ENCODE data around the gene PTPDC1. TPM values are rescaled to one million over a fixed set of nuclear protein-coding genes. Genes with fewer than 3 reads are reported as not detected.

PTPDC1 gene
- total and polyA plus RNA-seq, 2 of the 8 experiments (the other 6 are each of a cell fraction or from before 2014, with no cell fraction given), result 4.1 to 7.3 TPM

DNA sequence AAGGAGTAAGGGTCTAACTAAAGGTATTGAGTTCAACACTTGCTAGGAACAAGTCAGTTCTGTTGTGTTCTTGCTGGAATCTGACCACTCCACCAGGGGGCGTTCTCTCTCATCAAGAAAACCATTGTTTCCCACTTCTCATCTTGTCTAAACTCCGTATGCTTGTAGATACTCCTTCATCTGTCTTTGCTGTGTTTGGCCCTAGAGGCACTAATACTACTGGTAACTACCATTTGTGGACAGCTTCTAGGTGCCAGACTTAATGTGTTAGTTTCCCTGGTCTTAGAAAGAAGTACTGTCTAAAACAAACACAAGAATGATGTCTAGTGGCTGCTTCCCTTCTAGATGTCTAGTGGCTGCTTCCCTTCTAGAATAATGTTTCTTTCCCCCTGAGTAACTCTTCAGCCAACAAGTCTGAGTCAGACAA, 18.7 kb upstream of the PTPDC1 start:
- Histone ChIP-seq H3K9me3 (ENCODE audit: insufficient read depth in 2 of 2, low read depth in 1 of 2, low read length in 1 of 2) (peaks cover 8 to 15% of the 10 kb centered on the region in 2 experiments; a peak in 3 of 4 replicates), H2BK12ac (ENCODE audit: low read depth, low read length) (no peak overlapping the region), H3K79me1 (ENCODE audit: low read depth, low read length) (no peaks in the 10 kb centered on the region), H3K56ac (replicated peaks; ENCODE audit: insufficient read length, low read depth, low read length) (no peak overlapping the region), H2BK120ac (replicated peaks; ENCODE audit: low read depth, low read length) (no peak overlapping the region), H3K79me2 (ENCODE audit: control insufficient read depth in 1 of 2, insufficient read depth in 2 of 2, low read length in 2 of 2) (no peaks in the 10 kb centered on the region), H4K91ac (replicated peaks; ENCODE audit: insufficient read length, low read length) (no peak overlapping the region), H2BK20ac (ENCODE audit: low read length) (no peak overlapping the region), H3K18ac (ENCODE audit: extremely low read depth, low read length) (no peak overlapping the region), H3K4me2 (ENCODE audit: insufficient read depth in 1 of 2, low read depth in 2 of 2, low read length in 2 of 2) (no peak overlapping the region), H3K23ac (ENCODE audit: insufficient read length) (no peak overlapping the region), H3K23me2 (ENCODE audit: low read depth, low read length) (no peaks in the 10 kb centered on the region), H3K4me3 (ENCODE audit: extremely low read depth in 1 of 4, insufficient read depth in 2 of 4, low read depth in 3 of 4, low read length in 4 of 4) (no peak overlapping the region), H3K4me1 (replicated peaks in 1 of 4; ENCODE audit: control insufficient read depth in 3 of 4, insufficient read depth in 4 of 4, low read length in 3 of 4) (peaks cover 0 to 2% (median 0%) of the 10 kb centered on the region in 4 experiments; a peak in 2 of 7 replicates), H3K27me3 (replicated peaks in 1 of 4; ENCODE audit: control insufficient read depth in 3 of 4, extremely low read depth in 1 of 4, insufficient read depth in 3 of 4, low read length in 3 of 4) (no peaks in the 10 kb centered on the region), H2AK5ac (ENCODE audit: low read depth, low read length) (no peak overlapping the region), H2BK5ac (ENCODE audit: low read depth, low read length) (no peak overlapping the region), H2AFZ (ENCODE audit: low read length) (0 out of 2 replicates have a peak overlapping the region, but pooled peaks have one; percentile 59), H3K27ac (ENCODE audit: low read depth, low read length) (no peak overlapping the region), H4K8ac (ENCODE audit: extremely low read depth, insufficient read depth, low read length) (no peak overlapping the region), H3K36me3 (ENCODE audit: control insufficient read depth in 2 of 4, insufficient read depth in 4 of 4, low read length in 3 of 4) (no peaks in the 10 kb centered on the region), H3K4ac (replicated peaks; ENCODE audit: insufficient read length, low read depth, low read length) (no peak overlapping the region), H4K20me1 (replicated peaks in 1 of 2; ENCODE audit: control insufficient read depth in 1 of 2, insufficient read depth in 2 of 2, low read length in 2 of 2) (no peaks in the 10 kb centered on the region), H4K5ac (ENCODE audit: insufficient read length, low read depth, low read length) (no peak overlapping the region), H2BK15ac (ENCODE audit: low read length) (no peak overlapping the region), H3K9ac (replicated peaks in 1 of 4; ENCODE audit: extremely low read depth in 1 of 4, low read depth in 3 of 4, low read length in 3 of 4) (no peak overlapping the region), H3K14ac (ENCODE audit: insufficient read length) (no peak overlapping the region)
- WGBS, 2 experiments (ENCODE audit: extremely low coverage in 1 of 2, insufficient coverage in 1 of 2, insufficient read length in 1 of 2, insufficient replicate concordance in 2 of 2, low coverage in 1 of 2, low lambda C conversion rate in 2 of 2, missing lambda C conversion rate in 1 of 2), result 15% methylated on average over 2 of the region's 2 CpGs; no CpG with 5 or more reads in 1 of the 2 experiments
- ChIA-PET CTCF (ENCODE audit: partially characterized antibody) (interaction anchor here (0.7 to 5.6 kb wide), 38 partner anchors 8 to 377 kb away, joined by 3 to 65 read pairs (median 4); partner anchors contain the start of gene PTPDC1), POLR2A (ENCODE audit: partially characterized antibody) (interaction anchor here (0.8 to 2.8 kb wide), 7 partner anchors 19 to 148 kb away, joined by 3 to 8 read pairs (median 3); no protein-coding TSS in a partner anchor)
- FAIRE-seq (peak; percentile 92), DNase-seq (ENCODE audit: low read depth in 1 of 2, low spot score in 2 of 2) (peak; percentile 60 to 82)
- peak; percentile 82 to 87 for TF ChIP-seq RAD21 (IDR thresholded peaks at IDR 0.05 in 1 of 2, conservative IDR thresholded peaks at IDR 0.05 in 1 of 2; ENCODE audit: low read depth in 2 of 2, low read length in 2 of 2)
- TF ChIP-seq, protein P1, sequence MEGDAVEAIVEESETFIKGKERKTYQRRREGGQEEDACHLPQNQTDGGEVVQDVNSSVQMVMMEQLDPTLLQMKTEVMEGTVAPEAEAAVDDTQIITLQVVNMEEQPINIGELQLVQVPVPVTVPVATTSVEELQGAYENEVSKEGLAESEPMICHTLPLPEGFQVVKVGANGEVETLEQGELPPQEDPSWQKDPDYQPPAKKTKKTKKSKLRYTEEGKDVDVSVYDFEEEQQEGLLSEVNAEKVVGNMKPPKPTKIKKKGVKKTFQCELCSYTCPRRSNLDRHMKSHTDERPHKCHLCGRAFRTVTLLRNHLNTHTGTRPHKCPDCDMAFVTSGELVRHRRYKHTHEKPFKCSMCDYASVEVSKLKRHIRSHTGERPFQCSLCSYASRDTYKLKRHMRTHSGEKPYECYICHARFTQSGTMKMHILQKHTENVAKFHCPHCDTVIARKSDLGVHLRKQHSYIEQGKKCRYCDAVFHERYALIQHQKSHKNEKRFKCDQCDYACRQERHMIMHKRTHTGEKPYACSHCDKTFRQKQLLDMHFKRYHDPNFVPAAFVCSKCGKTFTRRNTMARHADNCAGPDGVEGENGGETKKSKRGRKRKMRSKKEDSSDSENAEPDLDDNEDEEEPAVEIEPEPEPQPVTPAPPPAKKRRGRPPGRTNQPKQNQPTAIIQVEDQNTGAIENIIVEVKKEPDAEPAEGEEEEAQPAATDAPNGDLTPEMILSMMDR (IDR thresholded peaks at IDR 0.05; ENCODE audit: control extremely low read depth in 1 of 3, insufficient read depth in 1 of 3, low read depth in 1 of 3, low read length in 3 of 3), result peak in 2 of 3 experiments; percentile 73 to 87; a peak in 3 of 4 replicates
- no peak for TF ChIP-seq SP1 (IDR thresholded peaks at IDR 0.05; ENCODE audit: low read depth, low read length)
- TF ChIP-seq RBBP5 (IDR thresholded peaks at IDR 0.05; ENCODE audit: borderline replicate concordance, low read depth, low read length), result no peak
